DOHH2 (cell line): ENCODE data around the gene FHL1.

ENCODE experiments used
- CTCF ChIP-seq: fragments of 200-600 bp; sonication (generic); IDR thresholded peaks from one replicate; pipeline ENCODE4 v1.5.1; 2014; ENCODE audit warnings: antibody characterized with exemption, mild to moderate bottlenecking, low read depth, low read length; ENCODE audit not compliant: poor library complexity, severe bottlenecking
- EZH2phosphoT487 ChIP-seq: fragments of 200-600 bp; sonication (generic); IDR thresholded peaks from 2 replicates; pipeline ENCODE4 v1.6.1; 2017; ENCODE audit warnings: borderline replicate concordance, mild to moderate bottlenecking, antibody characterized with exemption, low read length, moderate library complexity, mixed read lengths

- TF ChIP-seq CTCF (no peak), EZH2phosphoT487 (no peak)
Observed at GRCh38 chrX:136210243-136210642, 62.9 kb downstream of the FHL1 start.
